HG03066 (cell line): Measurements from ENCODE around the gene ACACA.

ENCODE experiments used
- ATAC-seq: cut with Tn5 transposase; IDR thresholded peaks from one replicate; pipeline ENCODE4 v1.9.1; 2021; ENCODE audit warnings: low read depth; ENCODE audit not compliant: unreplicated experiment

Gene ACACA

GRCh38 chr17:37109731-37110710 lies 296.6 kb downstream of the ACACA start:
- ATAC-seq = no peak

DNA sequence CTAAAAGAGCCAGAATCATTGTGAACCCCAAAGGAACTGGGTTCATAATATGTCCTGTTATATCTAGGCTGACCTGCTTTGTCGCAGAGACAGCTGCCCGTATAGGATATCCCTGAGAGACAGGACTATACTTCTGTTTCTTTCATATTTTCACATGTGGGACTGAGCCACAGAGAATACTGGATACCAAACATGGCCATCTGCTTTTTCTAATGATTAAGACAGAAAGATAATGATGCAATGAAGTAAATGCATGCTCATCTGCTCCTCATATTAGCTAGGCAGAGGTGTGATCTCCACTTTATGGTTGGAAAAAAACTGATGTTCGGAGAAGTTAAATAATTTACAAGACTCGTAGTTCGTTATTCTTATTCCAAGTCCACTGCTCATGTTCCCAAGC lies 297.5 kb downstream of the ACACA start:
- no peak for ATAC-seq

- ATAC-seq = no peak
Observed at GRCh38 chr17:37107406-37108083, 299.1 kb downstream of the ACACA start.

DNA sequence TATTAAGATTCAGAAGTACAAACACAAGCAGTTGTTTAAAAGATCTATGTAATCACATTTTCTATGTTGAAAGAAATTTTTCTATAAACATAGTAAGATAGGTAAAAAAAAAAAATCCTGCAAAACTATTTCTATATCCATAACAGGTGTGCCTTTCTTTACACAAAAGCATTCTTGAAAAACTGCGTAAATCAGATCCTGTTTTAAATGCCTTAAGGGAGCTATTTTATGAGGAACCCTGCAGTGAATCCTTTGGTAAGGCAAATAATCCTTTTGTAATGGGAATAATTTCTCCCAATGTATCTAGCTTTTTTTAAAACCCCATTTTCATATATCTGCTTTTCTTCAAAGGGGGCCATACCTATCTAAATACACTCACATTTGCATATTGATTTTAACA lies 300.6 kb downstream of the ACACA start:
- ATAC-seq = no peak

DNA sequence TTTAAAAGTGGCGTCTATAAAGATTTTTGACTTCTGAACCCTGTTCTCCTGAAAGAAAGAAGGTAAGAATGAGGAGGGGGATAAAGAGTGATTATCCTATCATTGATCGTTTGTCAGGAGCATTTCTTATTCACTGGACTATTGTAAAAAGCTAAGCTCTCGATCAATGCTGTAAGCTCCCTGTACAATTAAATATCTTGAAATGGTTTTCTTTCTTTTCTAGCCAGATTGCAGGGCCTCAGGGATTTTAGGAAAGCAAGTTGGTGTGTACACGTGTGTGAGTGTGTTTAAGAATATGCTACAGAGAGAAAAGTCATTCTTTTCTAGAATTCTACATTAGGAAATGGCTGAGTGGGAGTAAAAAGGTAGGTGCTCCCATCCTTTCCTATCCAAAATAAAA lies 303.4 kb downstream of the ACACA start:
- no peak for ATAC-seq

DNA sequence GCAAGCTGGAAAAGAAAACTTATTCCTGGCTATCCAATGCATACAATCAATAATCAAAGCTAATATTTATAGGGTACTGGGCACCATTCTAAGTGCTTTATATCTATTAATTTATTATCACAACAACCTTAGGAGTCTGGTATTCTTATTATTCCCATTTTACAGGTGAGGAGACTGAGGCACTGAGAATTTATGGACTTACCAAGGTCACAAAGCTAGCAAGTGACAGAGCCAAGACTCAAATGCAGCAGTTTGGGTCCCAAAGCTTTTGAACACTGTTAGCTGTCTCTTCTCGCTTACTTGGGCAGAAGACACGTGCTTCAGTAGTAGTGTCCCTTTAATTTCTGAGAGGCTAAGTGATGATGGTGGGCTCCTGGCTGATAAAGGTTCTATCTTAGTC lies 305.3 kb downstream of the ACACA start:
- no peak for ATAC-seq

- ATAC-seq = no peak
Observed at GRCh38 chr17:37100231-37100630, 306.4 kb downstream of the ACACA start.

DNA sequence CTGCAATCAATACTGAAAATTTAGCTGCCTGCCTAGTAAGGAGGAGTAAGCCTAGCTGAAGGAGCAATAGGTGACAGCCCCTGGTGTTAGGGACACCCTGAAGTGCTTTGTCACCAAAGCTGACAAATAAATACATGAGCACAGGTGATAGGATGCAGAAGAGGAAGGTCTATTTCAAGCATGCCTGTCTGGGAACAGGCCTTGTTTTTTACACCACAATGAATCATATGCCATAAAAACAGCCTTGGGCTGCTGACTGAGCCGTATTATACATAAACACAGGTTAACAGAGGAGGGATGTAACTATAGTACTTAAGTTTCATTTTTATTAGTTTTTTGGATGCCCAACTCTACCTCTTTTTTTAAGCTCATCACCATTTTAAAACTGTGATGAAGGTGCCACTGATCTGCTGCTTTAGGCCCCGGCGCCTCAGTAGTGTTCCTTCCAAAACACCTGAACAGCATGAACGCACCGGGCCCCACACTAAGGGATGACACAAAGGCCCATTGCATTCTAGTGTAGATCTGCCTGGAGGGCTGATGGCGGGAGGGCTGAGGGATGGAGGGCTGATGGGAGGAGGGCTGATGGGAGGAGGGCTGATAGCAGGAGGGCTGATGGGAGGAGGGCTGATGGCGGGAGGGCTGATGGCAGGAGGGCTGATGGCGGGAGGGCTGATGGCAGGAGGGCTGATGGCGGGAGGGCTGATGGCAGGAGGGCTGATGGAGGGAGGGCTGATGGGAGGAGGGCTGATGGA lies 307.5 kb downstream of the ACACA start:
- no peak for ATAC-seq

GRCh38 chr17:37098152-37098551 lies 308.5 kb downstream of the ACACA start:
- no peak for ATAC-seq

DNA sequence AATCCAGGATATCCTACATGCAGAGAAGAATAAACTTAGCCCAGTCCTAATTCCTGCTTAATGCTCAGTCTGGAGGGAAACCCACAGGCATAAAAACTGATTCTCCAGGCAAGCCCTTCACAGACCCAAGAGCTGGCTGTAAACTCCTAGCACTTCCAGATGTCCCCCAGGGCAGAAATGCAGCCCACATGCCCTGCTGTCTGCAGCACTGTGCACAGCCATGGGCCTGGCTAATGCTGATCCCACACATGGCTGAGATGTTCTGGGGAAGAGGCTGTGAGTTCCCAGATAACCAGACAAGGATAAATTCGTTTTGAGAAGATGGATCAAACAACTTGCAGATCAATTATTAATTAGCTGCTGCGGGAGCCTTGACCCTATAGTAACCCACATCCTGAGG lies 309.5 kb downstream of the ACACA start:
- no peak for ATAC-seq

GRCh38 chr17:37096071-37096470 lies 310.6 kb downstream of the ACACA start:
- ATAC-seq = no peak

- ATAC-seq = no peak
Observed at GRCh38 chr17:37094391-37094790, 312.2 kb downstream of the ACACA start.

DNA sequence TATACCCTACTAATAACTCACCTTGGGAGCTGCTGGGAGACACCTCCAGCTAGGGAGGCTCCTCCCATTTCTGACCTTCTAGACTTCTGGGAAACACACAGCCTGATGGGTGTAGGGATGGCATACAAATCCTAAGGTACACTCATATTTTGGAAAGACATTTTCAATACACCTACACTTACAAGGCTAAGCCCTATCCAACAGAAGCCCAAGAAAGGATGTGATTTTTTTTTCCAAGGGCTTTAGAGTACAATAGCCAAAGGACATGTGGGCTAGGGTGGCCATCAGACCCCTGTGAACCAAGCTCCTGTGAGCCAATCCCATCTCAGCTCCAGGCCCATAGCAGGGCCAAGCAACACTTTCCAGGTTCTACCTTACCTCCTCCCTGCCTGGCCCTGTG lies 313.9 kb downstream of the ACACA start:
- no peak for ATAC-seq

DNA sequence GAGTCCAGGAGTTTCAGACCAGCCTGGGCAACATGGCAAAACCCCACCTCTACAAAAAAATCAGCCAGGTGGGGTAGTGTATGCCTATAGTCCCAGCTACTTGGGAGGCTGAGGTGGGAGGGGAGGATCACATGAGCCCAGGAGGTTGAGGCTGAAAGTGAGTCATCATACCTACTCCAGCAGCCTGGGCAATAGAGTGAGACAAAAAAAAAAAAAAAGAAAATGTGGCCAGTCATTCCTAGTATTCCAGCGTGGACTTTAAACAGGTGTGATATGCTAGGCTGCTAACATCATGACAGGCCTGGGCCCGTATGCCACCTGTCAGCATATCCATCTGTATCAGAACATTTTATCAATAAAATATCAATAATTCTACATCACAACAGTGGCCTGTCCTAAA lies 314.6 kb downstream of the ACACA start:
- ATAC-seq = no peak

- no peak for ATAC-seq
Observed at GRCh38 chr17:37090941-37091340, 315.7 kb downstream of the ACACA start.

DNA sequence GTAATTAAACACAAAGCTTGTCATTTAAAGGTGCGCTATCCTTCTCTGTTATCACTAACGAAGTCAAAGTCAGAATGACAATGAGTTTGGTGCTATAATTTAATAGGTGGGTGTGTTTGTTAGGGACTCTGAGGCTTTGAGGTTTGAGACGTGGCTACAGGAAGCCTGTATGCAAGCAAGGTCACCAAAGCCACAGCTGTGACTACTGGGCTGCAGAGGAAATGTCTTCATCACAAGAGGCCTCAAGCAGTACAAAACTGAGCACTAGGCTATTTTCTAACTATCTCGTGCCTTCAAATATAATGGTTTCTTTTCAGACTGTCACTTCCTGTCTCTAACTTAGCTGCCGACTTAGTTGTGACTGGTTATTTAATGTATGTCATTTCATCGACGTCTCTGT lies 316.7 kb downstream of the ACACA start:
- ATAC-seq = no peak

GRCh38 chr17:37088913-37089312 lies 317.7 kb downstream of the ACACA start:
- no peak for ATAC-seq

GRCh38 chr17:37088459-37088858 lies 318.2 kb downstream of the ACACA start:
- no peak for ATAC-seq

- no peak for ATAC-seq
Observed at GRCh38 chr17:37087683-37088082, 319.0 kb downstream of the ACACA start.

DNA sequence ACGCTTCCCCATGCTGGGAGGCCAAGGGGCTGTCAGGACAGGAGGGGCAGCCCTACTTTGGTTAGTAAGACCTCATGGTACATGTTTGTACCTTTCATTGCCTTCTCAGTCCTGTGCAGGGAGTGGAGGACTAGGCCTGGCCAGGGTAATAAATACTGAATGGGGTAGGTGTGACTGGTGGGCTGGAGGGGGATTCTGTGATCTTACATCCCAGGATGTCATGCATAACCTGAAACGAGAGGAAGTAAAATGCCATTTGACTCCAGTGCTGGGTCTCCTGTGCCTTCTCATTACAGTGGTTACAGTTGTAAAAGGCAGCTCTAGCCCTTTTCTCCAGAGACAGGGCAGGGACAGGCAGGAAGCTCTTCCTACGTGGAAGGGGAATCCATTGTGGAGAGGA lies 319.7 kb downstream of the ACACA start:
- no peak for ATAC-seq

GRCh38 chr17:37086334-37086733 lies 320.3 kb downstream of the ACACA start:
- no peak for ATAC-seq
